Vagina (tissue), 2 donors: ENCODE results near the gene ARSB.

ENCODE experiments used
- POLR2A ChIP-seq, 2 donors: fragments of 450-650 bp; IDR thresholded peaks; one replicate each; pipeline ENCODE4 v1.6.1; 2017; ENCODE audit warnings: antibody characterized with exemption in 2 of 2, mild to moderate bottlenecking in 2 of 2, moderate library complexity in 2 of 2
- TF ChIP-seq, protein P1 (sequence below), 3 experiments: fragments of 450-650 bp in 2 of 3; fragments of 200-600 bp in 1 of 3; sonication (generic) in 1 of 3; IDR thresholded peaks; one replicate each; pipeline ENCODE4 v1.5.1; 2017 to 2019; ENCODE audit warnings: antibody characterized with exemption in 3 of 3, mild to moderate bottlenecking in 2 of 3, moderate library complexity in 2 of 3

DNA sequence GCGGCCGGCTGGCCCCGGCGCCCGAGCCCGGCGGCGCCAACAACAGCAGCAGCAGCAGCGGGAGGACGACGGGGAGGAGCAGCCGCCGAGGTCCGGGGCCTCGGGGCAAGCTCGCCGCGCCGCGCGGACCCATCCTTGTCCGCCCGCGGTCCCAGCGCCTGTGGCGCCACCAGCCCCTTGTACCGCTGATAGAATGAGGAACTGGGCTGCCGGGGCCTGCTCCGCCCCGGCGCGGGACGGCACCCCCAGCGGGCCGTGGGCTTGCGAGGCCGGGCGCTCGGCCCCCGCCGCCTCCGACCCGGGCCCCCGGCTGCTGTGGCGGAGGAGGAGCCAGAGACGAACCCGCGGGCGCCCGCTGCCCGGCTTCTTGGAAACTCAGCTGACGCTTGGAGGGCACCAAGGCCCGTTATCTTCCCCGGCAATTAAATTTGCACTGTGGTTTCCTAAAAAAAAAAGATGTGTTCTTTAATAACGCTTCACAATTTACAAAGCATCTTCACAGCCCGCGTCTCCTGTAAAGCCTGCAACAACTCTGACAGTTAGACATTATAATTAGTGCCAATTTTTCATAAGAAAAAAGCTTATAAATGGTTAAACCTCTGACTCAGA, at the start of gene ARSB:
- peak in 1 of 2 donors; percentile 11 for TF ChIP-seq POLR2A (IDR thresholded peaks at IDR 0.05)
- TF ChIP-seq, protein P1, sequence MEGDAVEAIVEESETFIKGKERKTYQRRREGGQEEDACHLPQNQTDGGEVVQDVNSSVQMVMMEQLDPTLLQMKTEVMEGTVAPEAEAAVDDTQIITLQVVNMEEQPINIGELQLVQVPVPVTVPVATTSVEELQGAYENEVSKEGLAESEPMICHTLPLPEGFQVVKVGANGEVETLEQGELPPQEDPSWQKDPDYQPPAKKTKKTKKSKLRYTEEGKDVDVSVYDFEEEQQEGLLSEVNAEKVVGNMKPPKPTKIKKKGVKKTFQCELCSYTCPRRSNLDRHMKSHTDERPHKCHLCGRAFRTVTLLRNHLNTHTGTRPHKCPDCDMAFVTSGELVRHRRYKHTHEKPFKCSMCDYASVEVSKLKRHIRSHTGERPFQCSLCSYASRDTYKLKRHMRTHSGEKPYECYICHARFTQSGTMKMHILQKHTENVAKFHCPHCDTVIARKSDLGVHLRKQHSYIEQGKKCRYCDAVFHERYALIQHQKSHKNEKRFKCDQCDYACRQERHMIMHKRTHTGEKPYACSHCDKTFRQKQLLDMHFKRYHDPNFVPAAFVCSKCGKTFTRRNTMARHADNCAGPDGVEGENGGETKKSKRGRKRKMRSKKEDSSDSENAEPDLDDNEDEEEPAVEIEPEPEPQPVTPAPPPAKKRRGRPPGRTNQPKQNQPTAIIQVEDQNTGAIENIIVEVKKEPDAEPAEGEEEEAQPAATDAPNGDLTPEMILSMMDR (IDR thresholded peaks at IDR 0.05), result no peak
